Karpas-422 (cell line): Measurements from ENCODE around the gene MIDN. TPM values are rescaled to one million over a fixed set of nuclear protein-coding genes. Genes with fewer than 3 reads are reported as not detected.

ENCODE experiments used
- DNase-seq: peaks from one replicate; pipeline ENCODE4 v3.0.0-alpha.2; 2015
- H2AFZ ChIP-seq: fragments of 200-600 bp; sonication (generic); 2 replicates; pipeline ENCODE4 v1.6.1; 2014; ENCODE audit warnings: antibody characterized with exemption, low read length, mixed read lengths
- H3K27ac ChIP-seq: fragments of 200-600 bp; sonication (generic); 2 replicates; pipeline ENCODE4 v1.5.1; 2014; ENCODE audit warnings: mild to moderate bottlenecking, low read length, moderate library complexity
- H3K27me3 ChIP-seq: fragments of 200-600 bp; sonication (generic); 2 replicates; pipeline ENCODE4 v1.6.1; 2014; ENCODE audit warnings: low read length, mixed read lengths
- H3K36me3 ChIP-seq: fragments of 200-600 bp; sonication (generic); 2 replicates; pipeline ENCODE4 v1.6.1; 2014; ENCODE audit warnings: low read length, mixed read lengths; ENCODE audit not compliant: insufficient read depth
- H3K4me1 ChIP-seq: fragments of 200-600 bp; sonication (generic); 2 replicates; pipeline ENCODE4 v1.6.1; 2014; ENCODE audit warnings: mild to moderate bottlenecking, low read length, mixed read lengths
- H3K4me2 ChIP-seq: fragments of 200-600 bp; sonication (generic); 2 replicates; pipeline ENCODE4 v1.6.1; 2014; ENCODE audit warnings: low read length, low read depth, mild to moderate bottlenecking; ENCODE audit not compliant: poor library complexity, severe bottlenecking
- H3K4me3 ChIP-seq: fragments of 200-600 bp; sonication (generic); 2 replicates; pipeline ENCODE4 v1.5.1; 2014; ENCODE audit warnings: mild to moderate bottlenecking, antibody characterized with exemption, low read length, mixed read lengths
- H3K79me2 ChIP-seq: fragments of 200-600 bp; sonication (generic); 2 replicates; pipeline ENCODE4 v1.6.1; 2014; ENCODE audit warnings: mild to moderate bottlenecking, low read length, mixed read lengths
- H3K9ac ChIP-seq: fragments of 200-600 bp; sonication (generic); 2 replicates; pipeline ENCODE4 v1.6.0; 2014; ENCODE audit warnings: low read length
- H3K9me2 ChIP-seq: fragments of 200-600 bp; sonication (generic), shearing (Covaris generic); replicated peaks from 2 replicates; pipeline ENCODE4 v1.6.0; 2014; ENCODE audit warnings: mild to moderate bottlenecking, low read length, moderate library complexity; ENCODE audit not compliant: insufficient read depth
- H3K9me3 ChIP-seq: fragments of 300-700, 200-600 bp; sonication (generic); 2 replicates; pipeline ENCODE4 v1.6.1; 2014; ENCODE audit warnings: low read length, mixed read lengths
- H4K20me1 ChIP-seq: fragments of 200-600 bp; sonication (generic); 2 replicates; pipeline ENCODE4 v1.6.1; 2014; ENCODE audit warnings: mild to moderate bottlenecking, antibody characterized with exemption, low read length, low read depth; ENCODE audit not compliant: insufficient read depth
- total RNA-seq: library from RNA; depleted of rRNA; stranded (reverse); fragments of >200 nt; shearing (Covaris generic); gene quantifications from 2 replicates; pipeline ENCODE4 v1.2.3, GENCODE V29; 2014; ENCODE audit warnings: low replicate concordance

Gene MIDN
- total RNA-seq, 1 experiment from 2014 or later, result 21.4 TPM

GRCh38 chr19:1260749-1261537, 12.6 kb downstream of the MIDN start:
- Histone ChIP-seq H3K27me3 (no peaks in the 10 kb centered on the region), H3K4me1 (peaks cover 84% of the 10 kb centered on the region), H3K9me3 (no peaks in the 10 kb centered on the region), H4K20me1 (no peaks in the 10 kb centered on the region; the same call in 1 of the 2 replicates), H3K27ac (peak overlapping the region; percentile 92), H3K36me3 (no peaks in the 10 kb centered on the region), H3K9me2 (no peaks in the 10 kb centered on the region), H3K4me2 (peak overlapping the region; percentile 94), H3K9ac (peak overlapping the region; percentile 84), H2AFZ (no peak overlapping the region), H3K79me2 (no peaks in the 10 kb centered on the region), H3K4me3 (peak overlapping the region; percentile 79)
- peak; percentile 98 for DNase-seq

GRCh38 chr19:1261538-1261797, 13.1 kb downstream of the MIDN start:
- Histone ChIP-seq H3K4me3 (peak overlapping the region; percentile 79), H2AFZ (no peak overlapping the region), H3K79me2 (no peaks in the 10 kb centered on the region), H3K4me1 (peaks cover 85% of the 10 kb centered on the region), H3K9me3 (no peaks in the 10 kb centered on the region), H4K20me1 (no peaks in the 10 kb centered on the region; the same call in 1 of the 2 replicates), H3K36me3 (no peaks in the 10 kb centered on the region), H3K4me2 (peak overlapping the region; percentile 84), H3K27ac (peak overlapping the region; percentile 88), H3K9me2 (no peaks in the 10 kb centered on the region), H3K9ac (peak overlapping the region; percentile 84), H3K27me3 (no peaks in the 10 kb centered on the region)
- DNase-seq, result peak; percentile 85

GRCh38 chr19:1261798-1262622, 13.6 kb downstream of the MIDN start:
- H3K9me3 ChIP-seq, result no peaks in the 10 kb centered on the region
- peak overlapping the region; percentile 84 for H3K4me2 ChIP-seq
- no peak overlapping the region for H2AFZ ChIP-seq
- H3K4me3 ChIP-seq, result peak overlapping the region; percentile 79
- DNase-seq, result peak; percentile 77
- H3K9me2 ChIP-seq, result no peaks in the 10 kb centered on the region
- H3K79me2 ChIP-seq, result no peaks in the 10 kb centered on the region
- no peaks in the 10 kb centered on the region; the same call in 1 of the 2 replicates for H4K20me1 ChIP-seq
- H3K36me3 ChIP-seq, result no peaks in the 10 kb centered on the region
- peak overlapping the region; percentile 84 for H3K9ac ChIP-seq
- no peaks in the 10 kb centered on the region for H3K27me3 ChIP-seq
- peak overlapping the region; percentile 88 for H3K27ac ChIP-seq
- H3K4me1 ChIP-seq, result peaks cover 85% of the 10 kb centered on the region

DNA sequence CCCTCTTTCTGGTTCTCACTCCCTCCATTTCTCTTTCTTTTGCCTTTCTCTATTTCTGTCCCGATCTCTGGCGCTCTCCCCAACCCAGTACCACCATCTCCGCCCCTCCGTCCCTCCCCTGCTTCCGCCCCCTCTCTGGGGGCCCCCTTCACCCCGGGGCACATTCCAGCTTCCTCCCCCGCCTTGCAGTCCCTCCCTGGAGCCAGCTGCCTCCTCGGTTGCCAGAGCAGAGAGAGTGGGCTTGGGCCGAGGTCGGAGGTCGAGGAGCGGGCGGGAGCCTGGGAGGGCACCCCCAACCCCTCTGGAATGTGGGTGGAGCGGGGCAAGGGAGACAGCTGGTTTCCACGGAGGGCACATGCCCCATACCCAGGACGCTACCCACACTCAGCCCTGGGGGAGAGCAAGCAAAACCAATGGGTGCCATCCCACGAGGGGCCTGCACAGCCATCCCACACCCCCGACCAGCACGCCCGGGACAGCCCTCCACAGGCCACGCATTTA, 14.3 kb downstream of the MIDN start:
- H3K4me2 ChIP-seq, result peak overlapping the region; percentile 84
- peak; percentile 67 for DNase-seq
- no peaks in the 10 kb centered on the region; the same call in 1 of the 2 replicates for H4K20me1 ChIP-seq
- H3K9me2 ChIP-seq, result no peaks in the 10 kb centered on the region
- H3K4me3 ChIP-seq, result peak overlapping the region; percentile 79
- no peak overlapping the region for H2AFZ ChIP-seq
- H3K79me2 ChIP-seq, result no peaks in the 10 kb centered on the region
- H3K4me1 ChIP-seq, result peaks cover 85% of the 10 kb centered on the region
- no peaks in the 10 kb centered on the region for H3K9me3 ChIP-seq
- no peaks in the 10 kb centered on the region for H3K27me3 ChIP-seq
- H3K36me3 ChIP-seq, result no peaks in the 10 kb centered on the region
- peak overlapping the region; percentile 88 for H3K27ac ChIP-seq
- peak overlapping the region; percentile 84 for H3K9ac ChIP-seq

- Histone ChIP-seq H3K4me3 (peak overlapping the region; percentile 79; the same call in 1 of the 2 replicates), H3K4me2 (peak overlapping the region; percentile 84), H3K9ac (peak overlapping the region; percentile 84)
Measured at GRCh38 chr19:1263188-1263587, 14.8 kb downstream of the MIDN start.

DNA sequence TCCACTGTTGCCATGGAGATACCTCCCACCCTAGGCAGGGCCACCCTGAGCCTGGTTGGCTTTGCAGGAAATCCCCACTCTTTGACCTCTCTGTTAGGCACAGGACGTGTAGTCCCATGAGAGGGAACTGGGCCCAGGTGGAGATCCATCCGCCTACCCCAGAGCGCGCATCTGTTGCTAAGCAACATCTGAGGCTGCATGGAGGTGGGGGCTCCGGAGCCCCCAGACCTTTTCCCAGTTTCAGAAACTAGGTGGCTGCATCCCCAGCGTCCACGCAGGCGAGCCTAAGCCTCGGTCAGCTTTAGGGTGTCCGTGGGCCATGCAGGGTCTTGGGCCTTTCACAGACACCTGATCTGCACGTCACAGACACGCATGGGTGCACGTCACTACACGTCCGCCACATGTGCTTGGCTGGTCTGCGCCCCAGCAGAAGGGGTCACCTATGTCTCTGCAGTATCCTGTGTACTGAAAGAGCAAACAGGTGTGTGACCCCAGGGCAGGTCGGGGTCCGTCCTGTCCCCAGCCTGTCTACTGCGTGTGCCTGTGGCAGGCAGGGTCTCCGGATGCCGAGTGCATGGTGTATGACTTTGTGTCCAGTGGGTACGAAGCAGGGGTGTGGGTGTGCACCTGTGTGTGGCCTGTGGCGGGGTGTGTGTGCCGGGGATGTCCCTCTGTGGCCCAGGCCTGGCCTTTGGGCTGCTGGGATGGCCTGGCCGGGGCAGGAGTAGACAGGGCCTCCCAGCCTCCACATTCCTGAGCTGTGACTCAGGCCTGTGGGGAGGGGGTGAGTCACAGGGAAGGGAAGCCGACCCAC, 16.6 kb downstream of the MIDN start:
- Histone ChIP-seq H3K9me2 (no peaks in the 10 kb centered on the region), H2AFZ (no peak overlapping the region), H3K36me3 (no peaks in the 10 kb centered on the region), H3K4me1 (peaks cover 77% of the 10 kb centered on the region), H3K79me2 (peaks cover 5% of the 10 kb centered on the region), H3K4me2 (peak overlapping the region; percentile 53), H3K9ac (peak overlapping the region; percentile 66), H3K27ac (peak overlapping the region; percentile 90), H4K20me1 (peaks cover 4% of the 10 kb centered on the region; the same call in 1 of the 2 replicates), H3K4me3 (peak overlapping the region; percentile 49; the same call in 1 of the 2 replicates), H3K27me3 (no peaks in the 10 kb centered on the region), H3K9me3 (no peaks in the 10 kb centered on the region)
- DNase-seq, result peak; percentile 82

More at GRCh38 chr19:1263188-1263587, 14.8 kb downstream of the MIDN start:
- Histone ChIP-seq H3K27me3 (no peaks in the 10 kb centered on the region), H3K27ac (peak overlapping the region; percentile 88), H2AFZ (no peak overlapping the region), H4K20me1 (no peaks in the 10 kb centered on the region; the same call in 1 of the 2 replicates), H3K9me2 (no peaks in the 10 kb centered on the region), H3K79me2 (no peaks in the 10 kb centered on the region), H3K36me3 (no peaks in the 10 kb centered on the region), H3K4me1 (peaks cover 85% of the 10 kb centered on the region), H3K9me3 (no peaks in the 10 kb centered on the region)
- DNase-seq, result no peak

GRCh38 chr19:1265615-1266128, 17.3 kb downstream of the MIDN start:
- no peaks in the 10 kb centered on the region for H3K9me2 ChIP-seq
- H3K4me1 ChIP-seq, result peaks cover 77% of the 10 kb centered on the region
- peaks cover 12% of the 10 kb centered on the region for H3K79me2 ChIP-seq
- H3K27ac ChIP-seq, result peak overlapping the region; percentile 90
- H2AFZ ChIP-seq, result no peak overlapping the region
- H3K9ac ChIP-seq, result peak overlapping the region; percentile 66
- no peaks in the 10 kb centered on the region for H3K27me3 ChIP-seq
- peak overlapping the region; percentile 51 for H3K4me3 ChIP-seq
- H4K20me1 ChIP-seq, result peaks cover 11% of the 10 kb centered on the region
- peak overlapping the region; percentile 66 for H3K4me2 ChIP-seq
- H3K36me3 ChIP-seq, result peaks cover under 1% of the 10 kb centered on the region; the same call in 1 of the 2 replicates
- no peaks in the 10 kb centered on the region for H3K9me3 ChIP-seq
- DNase-seq, result no peak
